ENCODE data around the gene NACC1.

NACC1 gene

DNA sequence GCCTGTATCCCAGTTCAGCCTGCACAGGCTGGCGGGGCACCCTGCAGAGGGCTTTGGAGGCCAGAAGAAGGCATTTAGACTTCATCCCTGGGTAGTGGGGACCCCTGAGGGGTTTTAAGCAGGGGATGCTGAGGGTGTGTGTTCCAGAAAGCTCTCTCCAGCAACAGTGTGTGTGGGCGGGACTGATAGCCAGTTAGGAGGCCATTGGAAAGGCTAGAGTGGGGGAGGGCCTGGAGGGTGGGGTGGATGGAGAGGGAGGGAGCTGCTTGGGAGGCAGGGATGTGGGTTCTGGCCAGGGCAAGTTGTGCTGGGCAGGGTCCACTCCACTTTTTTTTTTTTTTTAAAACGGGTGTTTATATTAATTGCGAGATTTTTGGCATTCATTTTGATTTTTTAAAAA, 43.7 kb upstream of the NACC1 start:
- no peak for DNase-seq (ENCODE audit: insufficient read length, low spot score)
- TF ChIP-seq, protein P1, sequence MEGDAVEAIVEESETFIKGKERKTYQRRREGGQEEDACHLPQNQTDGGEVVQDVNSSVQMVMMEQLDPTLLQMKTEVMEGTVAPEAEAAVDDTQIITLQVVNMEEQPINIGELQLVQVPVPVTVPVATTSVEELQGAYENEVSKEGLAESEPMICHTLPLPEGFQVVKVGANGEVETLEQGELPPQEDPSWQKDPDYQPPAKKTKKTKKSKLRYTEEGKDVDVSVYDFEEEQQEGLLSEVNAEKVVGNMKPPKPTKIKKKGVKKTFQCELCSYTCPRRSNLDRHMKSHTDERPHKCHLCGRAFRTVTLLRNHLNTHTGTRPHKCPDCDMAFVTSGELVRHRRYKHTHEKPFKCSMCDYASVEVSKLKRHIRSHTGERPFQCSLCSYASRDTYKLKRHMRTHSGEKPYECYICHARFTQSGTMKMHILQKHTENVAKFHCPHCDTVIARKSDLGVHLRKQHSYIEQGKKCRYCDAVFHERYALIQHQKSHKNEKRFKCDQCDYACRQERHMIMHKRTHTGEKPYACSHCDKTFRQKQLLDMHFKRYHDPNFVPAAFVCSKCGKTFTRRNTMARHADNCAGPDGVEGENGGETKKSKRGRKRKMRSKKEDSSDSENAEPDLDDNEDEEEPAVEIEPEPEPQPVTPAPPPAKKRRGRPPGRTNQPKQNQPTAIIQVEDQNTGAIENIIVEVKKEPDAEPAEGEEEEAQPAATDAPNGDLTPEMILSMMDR (IDR thresholded peaks at IDR 0.05; ENCODE audit: insufficient read depth, missing control alignments) = no peak
- FAIRE-seq = no peak

DNA sequence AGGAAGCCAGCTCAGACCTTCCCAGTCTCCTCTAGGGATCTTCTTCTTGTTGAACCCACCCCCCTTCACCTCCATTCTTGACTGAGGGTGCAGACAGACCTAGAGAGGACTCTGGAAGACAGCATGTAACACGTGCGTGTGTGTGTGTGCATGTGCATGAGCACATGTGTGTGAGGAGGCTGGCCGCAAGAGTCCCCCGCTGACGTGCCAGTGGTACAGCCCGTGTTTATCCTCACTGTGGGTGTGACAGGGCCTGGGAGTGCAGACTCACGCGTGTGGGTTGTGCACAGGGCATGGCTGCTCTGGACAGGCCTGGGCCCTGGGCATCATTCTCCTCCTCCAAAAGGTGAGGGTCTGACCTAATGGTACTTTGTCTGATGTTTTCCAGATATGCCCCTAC, 41.7 kb upstream of the NACC1 start:
- no peak for FAIRE-seq
- no peak for DNase-seq (ENCODE audit: insufficient read length, low spot score)

DNA sequence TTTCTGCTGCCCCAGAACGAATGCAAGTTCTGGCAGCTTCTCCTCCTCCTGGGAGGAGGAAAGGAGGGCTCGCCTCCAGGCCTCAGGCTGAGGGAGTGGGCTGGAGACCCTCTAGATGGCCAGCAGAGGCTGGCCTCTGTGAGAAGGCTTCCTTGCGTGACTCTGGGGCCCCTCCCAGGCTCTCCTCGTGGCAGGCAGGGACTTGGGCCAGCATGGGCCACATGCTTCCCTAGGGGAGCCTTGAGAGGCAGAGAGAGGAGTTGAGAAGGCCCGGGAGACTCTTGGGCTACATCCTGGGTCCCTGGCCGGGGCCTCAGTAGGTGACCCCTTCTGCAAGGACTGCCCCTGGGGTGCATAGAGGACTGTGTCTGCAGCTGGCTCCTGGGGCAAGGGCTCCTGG, 41.3 kb upstream of the NACC1 start:
- FAIRE-seq (no peak), DNase-seq (ENCODE audit: insufficient read length, low spot score) (no peak)
- TF ChIP-seq, protein P1 (IDR thresholded peaks at IDR 0.05; ENCODE audit: insufficient read depth, missing control alignments) = no peak

More for the DNA sequence above, 41.7 kb upstream of the NACC1 start:
- TF ChIP-seq, protein P1 (IDR thresholded peaks at IDR 0.05; ENCODE audit: insufficient read depth, missing control alignments) = no peak

DNA sequence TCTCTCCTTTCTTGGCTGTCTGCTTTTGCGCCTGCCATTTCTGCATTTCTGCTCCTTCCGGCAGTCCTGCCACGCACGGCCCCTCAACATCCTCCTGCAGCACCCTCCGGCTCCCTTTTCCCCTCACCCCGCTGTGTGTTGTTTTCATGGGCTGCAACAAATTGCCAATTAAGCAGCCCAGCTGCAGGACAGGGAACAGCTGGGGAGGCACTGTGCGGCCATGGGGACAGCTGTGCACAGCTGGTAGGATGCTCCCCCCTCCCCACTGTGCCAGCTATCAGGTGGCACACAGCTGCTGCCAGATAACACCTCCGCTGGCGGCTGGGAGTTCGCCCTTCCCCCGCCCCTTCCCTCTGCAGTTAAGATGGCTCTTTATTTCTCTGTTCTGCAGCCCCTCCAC, 40.8 kb upstream of the NACC1 start:
- TF ChIP-seq, protein P1 (IDR thresholded peaks at IDR 0.05; ENCODE audit: insufficient read depth, missing control alignments) = no peak
- DNase-seq (ENCODE audit: insufficient read length, low spot score) (no peak), FAIRE-seq (no peak)

DNA sequence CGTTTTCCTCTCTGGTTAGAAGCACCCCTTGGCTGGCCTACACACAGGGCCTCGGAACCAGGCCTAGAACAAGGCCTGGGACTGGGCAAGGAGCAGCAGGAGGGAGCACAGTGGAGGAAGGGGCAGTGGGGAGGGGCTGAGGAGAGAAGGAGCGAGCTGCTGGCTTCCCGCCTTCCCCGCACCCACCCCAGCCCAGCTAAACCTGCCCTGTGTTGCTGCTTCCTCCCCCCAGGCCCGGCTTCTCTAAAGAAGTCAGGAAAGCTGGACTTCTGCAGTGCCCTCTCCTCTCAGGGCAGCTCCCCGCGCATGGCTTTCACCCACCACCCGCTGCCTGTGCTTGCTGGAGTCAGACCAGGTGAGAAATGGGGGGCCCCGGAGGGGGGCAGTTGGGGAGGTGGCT, 39.7 kb upstream of the NACC1 start:
- FAIRE-seq = no peak
- DNase-seq (ENCODE audit: insufficient read length, low spot score) = no peak
- TF ChIP-seq, protein P1 (IDR thresholded peaks at IDR 0.05; ENCODE audit: insufficient read depth, missing control alignments) = no peak

DNA sequence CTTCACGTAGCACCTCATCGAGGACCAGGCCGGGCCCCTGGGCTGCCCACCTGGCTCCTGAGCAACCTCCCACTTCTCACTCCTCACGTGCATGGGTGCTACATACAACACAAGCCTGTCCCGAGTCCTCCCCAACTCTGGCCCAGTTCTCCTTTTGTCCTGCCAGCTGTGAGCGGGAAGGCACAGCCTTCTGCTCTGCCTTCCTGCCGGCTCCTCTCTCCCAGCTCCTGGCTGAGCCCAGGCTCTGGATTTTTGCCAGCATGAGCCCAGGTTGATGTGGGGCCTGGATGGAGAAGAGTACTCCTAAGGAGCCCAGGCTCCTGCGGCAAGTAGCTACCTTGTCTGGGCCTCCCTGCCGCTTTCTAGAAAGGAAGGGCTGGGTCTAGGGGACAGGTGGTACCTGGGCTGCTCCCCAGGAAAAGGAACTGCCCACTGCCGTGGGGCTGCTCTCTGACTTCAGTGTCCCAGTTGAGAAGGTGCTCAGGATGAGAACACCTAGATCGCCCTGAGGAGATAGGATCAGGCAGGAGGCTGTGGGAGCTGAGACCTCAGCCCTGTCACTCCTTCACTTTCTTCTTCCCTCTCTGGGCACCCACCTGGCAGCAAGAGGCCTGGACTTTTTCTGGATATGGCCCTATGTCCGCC, 39.0 kb upstream of the NACC1 start:
- no peak for FAIRE-seq
- TF ChIP-seq, protein P1 (IDR thresholded peaks at IDR 0.05; ENCODE audit: insufficient read depth, missing control alignments) = no peak
- DNase-seq (ENCODE audit: insufficient read length, low spot score) = no peak

DNA sequence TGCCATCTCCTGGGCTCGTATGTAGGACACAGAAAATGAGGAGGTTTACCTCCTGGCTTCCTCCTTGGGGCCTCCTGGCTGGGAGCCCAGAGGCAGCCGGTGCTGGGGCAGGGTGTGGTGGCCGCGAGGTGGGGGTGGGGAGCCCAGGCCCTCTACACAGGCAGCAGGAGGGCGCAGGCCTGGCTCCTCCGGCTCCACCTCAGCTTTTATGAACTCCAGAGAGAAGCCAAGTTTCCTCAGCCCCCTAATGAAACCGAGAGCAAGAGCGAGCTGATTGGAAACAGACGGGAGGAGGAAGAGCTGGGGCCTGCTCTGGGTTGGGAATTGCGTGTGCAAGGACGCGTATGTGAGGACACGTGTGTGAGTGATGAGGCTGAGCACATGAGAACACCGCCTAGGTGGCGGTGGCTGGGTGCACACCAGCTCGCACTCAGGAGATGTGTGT, 38.5 kb upstream of the NACC1 start:
- DNase-seq (ENCODE audit: insufficient read length, low spot score) (no peak), FAIRE-seq (no peak)
- TF ChIP-seq, protein P1 (IDR thresholded peaks at IDR 0.05; ENCODE audit: insufficient read depth, missing control alignments) = no peak

Measured in D721Med (cell line).